Keratinocyte (primary cell): ENCODE measurements around the gene SGCE. TPM values are rescaled to one million over a fixed set of nuclear protein-coding genes. Genes with fewer than 3 reads are reported as not detected.

ENCODE experiments used
- DNase-seq: peaks from one replicate; pipeline ENCODE4 v3.0.0-alpha.2; 2011; ENCODE audit warnings: low read depth, missing footprints, low spot score
- FAIRE-seq: peaks from 2 replicates; lab custom pipeline; 2011; peaks lifted over from hg19 to GRCh38; lab: Jason Lieb, UNC
- H2AFZ ChIP-seq: 2 replicates; pipeline ENCODE4 v1.6.0; 2012; ENCODE audit warnings: low read length, control low read depth, inconsistent platforms; ENCODE audit not compliant: control insufficient read depth
- H3K27ac ChIP-seq: 2 replicates; pipeline ENCODE4 v1.5.1; 2011; ENCODE audit warnings: low read length; ENCODE audit not compliant: control insufficient read depth, insufficient read depth
- H3K27me3 ChIP-seq: 3 replicates; pipeline ENCODE4 v1.6.0; 2011; ENCODE audit warnings: low read length; ENCODE audit not compliant: control insufficient read depth, insufficient read depth; ENCODE audit errors: extremely low read depth
- H3K36me3 ChIP-seq, 2 experiments: 2 replicates in 1 of 2; 3 replicates in 1 of 2; pipeline ENCODE4 v1.5.1; 2011; ENCODE audit warnings: low read length in 2 of 2, mild to moderate bottlenecking in 1 of 2; ENCODE audit not compliant: control insufficient read depth in 2 of 2, insufficient read depth in 2 of 2; ENCODE audit errors: extremely low read depth in 1 of 2
- H3K4me1 ChIP-seq: 3 replicates; pipeline ENCODE4 v1.5.1; 2011; ENCODE audit warnings: low read length; ENCODE audit not compliant: control insufficient read depth, insufficient read depth; ENCODE audit errors: extremely low read depth
- H3K4me2 ChIP-seq: 3 replicates; pipeline ENCODE4 v1.6.0; 2011; ENCODE audit warnings: low read depth, low read length; ENCODE audit not compliant: control insufficient read depth, insufficient read depth; ENCODE audit errors: extremely low read depth
- H3K4me3 ChIP-seq, 3 experiments: fragments of 200-600 bp in 1 of 3; sonication (generic) in 1 of 3; 2 replicates in 2 of 3; 3 replicates in 1 of 3; pipeline ENCODE4 v1.5.1; 2011 to 2016; ENCODE audit warnings: low read length in 3 of 3, mild to moderate bottlenecking in 3 of 3, control low read depth in 2 of 3, inconsistent platforms in 1 of 3, low read depth in 1 of 3, mixed read lengths in 1 of 3, mixed run types in 1 of 3, moderate library complexity in 1 of 3; ENCODE audit not compliant: control insufficient read depth in 2 of 3, insufficient read depth in 2 of 3; ENCODE audit errors: extremely low read depth in 1 of 3
- H3K79me2 ChIP-seq: 2 replicates; pipeline ENCODE4 v1.6.0; 2012; ENCODE audit warnings: low read length; ENCODE audit not compliant: control insufficient read depth, insufficient read depth
- H3K9ac ChIP-seq: 3 replicates; pipeline ENCODE4 v1.6.0; 2011; ENCODE audit warnings: low read length; ENCODE audit not compliant: control insufficient read depth, insufficient read depth; ENCODE audit errors: extremely low read depth
- H3K9me1 ChIP-seq: 3 replicates; pipeline ENCODE4 v1.6.0; 2011; ENCODE audit warnings: low read length; ENCODE audit not compliant: control insufficient read depth, insufficient read depth; ENCODE audit errors: extremely low read depth
- H3K9me3 ChIP-seq: 2 replicates; pipeline ENCODE4 v1.5.1; 2012; ENCODE audit warnings: low read depth, low read length; ENCODE audit not compliant: control insufficient read depth
- H4K20me1 ChIP-seq: 3 replicates; pipeline ENCODE4 v1.6.0; 2011; ENCODE audit warnings: low read length; ENCODE audit not compliant: control insufficient read depth, insufficient read depth; ENCODE audit errors: extremely low read depth
- EZH2 ChIP-seq: IDR thresholded peaks from one replicate; pipeline ENCODE4 v1.6.1; 2012; ENCODE audit warnings: inconsistent platforms, mild to moderate bottlenecking, low read length, moderate library complexity
- dilution Hi-C: fragments of 300-500 bp; cut with MboI; formaldehyde crosslinking; loops from one replicate; pipeline ENCODE4 v1.7.0; 2020; ENCODE audit warnings: low sequenced_read_pairs; ENCODE audit not compliant: extremely low pct_ligation_motif_present
- polyA plus RNA-seq, 5 experiments: library from polyadenylated mRNA; depleted of rRNA in 3 of 5; stranded (reverse) in 3 of 5; stranded (forward) in 1 of 5; unstranded in 1 of 5; fragments of >200 nt; gene quantifications; 1 replicate in 1 of 5; 2 replicates in 3 of 5; 3 replicates in 1 of 5; pipeline versions ENCODE4 v1.2.1 to v1.2.3, GENCODE V29; 2011 to 2012; ENCODE audit warnings: missing spikeins in 2 of 5, low read depth in 1 of 5, low replicate concordance in 1 of 5
- TF ChIP-seq, protein P1 (sequence below), 3 experiments: IDR thresholded peaks in 1 of 3; conservative IDR thresholded peaks in 1 of 3; optimal IDR thresholded peaks in 1 of 3; 2 replicates in 2 of 3; 3 replicates in 1 of 3; pipeline versions ENCODE3 to v1.5.1; 2011; ENCODE audit warnings: low read length in 3 of 3, mild to moderate bottlenecking in 3 of 3, moderate library complexity in 2 of 3, control low read depth in 1 of 3, inconsistent platforms in 1 of 3; ENCODE audit not compliant: insufficient read depth in 2 of 3; ENCODE audit errors: extremely low read depth in 1 of 3

The SGCE gene
- polyA plus RNA-seq, 1 donor (not counting 4 experiments of a cell fraction or from before 2014, with no cell fraction given), result 7.9 TPM

DNA sequence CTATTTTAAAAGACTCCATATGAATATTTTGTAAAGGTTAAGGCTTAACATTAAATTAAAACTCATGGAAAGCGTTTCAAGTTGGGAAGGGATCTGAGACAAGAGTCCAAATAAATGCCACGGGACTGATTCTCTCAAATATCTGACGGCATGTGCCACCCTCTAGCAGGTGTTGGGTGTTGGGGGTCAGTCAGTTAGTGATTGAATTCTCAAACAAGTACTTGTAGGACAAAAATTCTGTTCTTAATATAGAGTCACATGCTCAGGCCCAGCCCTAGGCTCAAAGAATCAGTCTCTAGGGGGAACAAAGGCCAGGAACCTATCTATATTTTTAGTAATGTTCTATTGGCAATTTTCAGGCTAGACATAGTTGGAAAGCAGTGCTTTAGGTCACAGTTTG lies 39.1 kb downstream of the SGCE start:
- peaks cover 6% of the 10 kb centered on the region for H3K4me1 ChIP-seq
- no peak overlapping the region for H3K4me2 ChIP-seq
- DNase-seq (no peak), FAIRE-seq (no peak)
- H3K27ac ChIP-seq, result no peak overlapping the region
- no peaks in the 10 kb centered on the region for H3K9me1 ChIP-seq
- H3K9me3 ChIP-seq, result no peaks in the 10 kb centered on the region
- H3K4me3 ChIP-seq, result no peak overlapping the region
- no peaks in the 10 kb centered on the region for H3K79me2 ChIP-seq
- dilution Hi-C loops, result no loop called here
- H2AFZ ChIP-seq, result no peak overlapping the region
- H4K20me1 ChIP-seq, result no peaks in the 10 kb centered on the region
- no peaks in the 10 kb centered on the region for H3K36me3 ChIP-seq
- H3K9ac ChIP-seq, result no peak overlapping the region
- TF ChIP-seq, protein P1, sequence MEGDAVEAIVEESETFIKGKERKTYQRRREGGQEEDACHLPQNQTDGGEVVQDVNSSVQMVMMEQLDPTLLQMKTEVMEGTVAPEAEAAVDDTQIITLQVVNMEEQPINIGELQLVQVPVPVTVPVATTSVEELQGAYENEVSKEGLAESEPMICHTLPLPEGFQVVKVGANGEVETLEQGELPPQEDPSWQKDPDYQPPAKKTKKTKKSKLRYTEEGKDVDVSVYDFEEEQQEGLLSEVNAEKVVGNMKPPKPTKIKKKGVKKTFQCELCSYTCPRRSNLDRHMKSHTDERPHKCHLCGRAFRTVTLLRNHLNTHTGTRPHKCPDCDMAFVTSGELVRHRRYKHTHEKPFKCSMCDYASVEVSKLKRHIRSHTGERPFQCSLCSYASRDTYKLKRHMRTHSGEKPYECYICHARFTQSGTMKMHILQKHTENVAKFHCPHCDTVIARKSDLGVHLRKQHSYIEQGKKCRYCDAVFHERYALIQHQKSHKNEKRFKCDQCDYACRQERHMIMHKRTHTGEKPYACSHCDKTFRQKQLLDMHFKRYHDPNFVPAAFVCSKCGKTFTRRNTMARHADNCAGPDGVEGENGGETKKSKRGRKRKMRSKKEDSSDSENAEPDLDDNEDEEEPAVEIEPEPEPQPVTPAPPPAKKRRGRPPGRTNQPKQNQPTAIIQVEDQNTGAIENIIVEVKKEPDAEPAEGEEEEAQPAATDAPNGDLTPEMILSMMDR (optimal IDR thresholded peaks at IDR 0.05 in 1 of 3, IDR thresholded peaks at IDR 0.05 in 1 of 3, conservative IDR thresholded peaks at IDR 0.05 in 1 of 3; ENCODE audit: extremely low read depth in 1 of 3, insufficient read depth in 2 of 3, low read length in 3 of 3), result no peak
- no peak for TF ChIP-seq EZH2
- no peaks in the 10 kb centered on the region for H3K27me3 ChIP-seq

DNA sequence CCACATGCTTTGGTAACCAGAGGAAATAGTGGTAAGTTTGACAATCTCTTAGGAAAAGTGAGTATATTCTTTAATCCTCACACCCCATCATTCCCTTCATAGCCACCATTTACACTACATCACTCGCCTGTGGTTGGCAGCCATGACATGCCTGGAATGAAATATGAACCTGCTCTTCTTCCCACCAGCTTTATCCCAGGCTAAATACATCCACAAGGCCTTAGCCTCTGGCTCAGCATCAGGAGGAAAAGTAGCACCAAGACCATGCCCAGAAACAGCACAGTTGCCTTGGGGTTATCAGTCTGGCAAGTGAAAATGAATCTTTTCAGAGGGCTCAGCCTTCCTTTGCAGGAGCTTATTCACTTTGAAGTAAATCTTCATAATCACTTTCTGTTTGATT lies 40.3 kb downstream of the SGCE start:
- Histone ChIP-seq H3K79me2 (no peaks in the 10 kb centered on the region), H3K36me3 (no peaks in the 10 kb centered on the region), H3K9ac (no peak overlapping the region), H3K4me3 (no peak overlapping the region), H3K9me3 (no peaks in the 10 kb centered on the region), H3K4me2 (no peak overlapping the region), H3K9me1 (no peaks in the 10 kb centered on the region), H3K27me3 (no peaks in the 10 kb centered on the region), H2AFZ (no peak overlapping the region), H3K27ac (no peak overlapping the region), H4K20me1 (no peaks in the 10 kb centered on the region), H3K4me1 (no peaks in the 10 kb centered on the region)
- no peak for TF ChIP-seq EZH2
- TF ChIP-seq, protein P1 (optimal IDR thresholded peaks at IDR 0.05 in 1 of 3, IDR thresholded peaks at IDR 0.05 in 1 of 3, conservative IDR thresholded peaks at IDR 0.05 in 1 of 3; ENCODE audit: extremely low read depth in 1 of 3, insufficient read depth in 2 of 3, low read length in 3 of 3), result no peak
- dilution Hi-C loops, result no loop called here
- no peak for DNase-seq
- no peak for FAIRE-seq
